Activated CD8-positive, alpha-beta memory T cell treated with anti-CD3 and anti-CD28 coated beads for 4 hours (primary cell): ENCODE results near the gene CDK14.

Experiments
- DNase-seq, 2 donors: peaks; one replicate each; pipeline ENCODE4 v3.0.0-alpha.2; 2020; ENCODE audit warnings: low read depth in 2 of 2

The CDK14 gene

DNA sequence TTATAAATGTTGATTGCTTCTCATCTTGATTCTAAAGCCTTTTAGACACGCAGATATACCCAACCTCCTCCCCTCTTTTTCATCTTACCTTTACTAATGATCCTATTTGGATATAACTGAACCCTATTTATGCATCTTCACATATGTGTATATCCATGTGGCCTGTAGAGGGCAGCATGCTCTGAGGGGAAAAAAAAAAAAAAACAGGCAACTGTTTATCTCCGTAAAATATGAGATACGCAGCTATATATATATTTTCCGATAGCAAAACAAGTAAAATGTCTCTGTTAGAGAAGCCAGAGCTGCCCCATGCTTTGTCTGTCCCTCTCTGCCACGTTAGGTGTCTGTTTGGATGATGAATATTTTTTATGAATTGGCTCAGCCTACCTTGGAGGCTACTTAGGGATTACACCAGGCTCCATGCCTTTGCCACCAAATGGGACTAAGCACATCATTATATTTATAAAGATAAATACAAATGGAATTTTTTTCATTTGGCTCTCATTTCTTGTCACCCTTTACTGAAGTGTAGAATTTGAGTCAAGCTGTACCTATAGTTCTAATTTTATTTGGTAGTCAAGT lies 493.4 kb downstream of the CDK14 start:
- no peak for DNase-seq

DNA sequence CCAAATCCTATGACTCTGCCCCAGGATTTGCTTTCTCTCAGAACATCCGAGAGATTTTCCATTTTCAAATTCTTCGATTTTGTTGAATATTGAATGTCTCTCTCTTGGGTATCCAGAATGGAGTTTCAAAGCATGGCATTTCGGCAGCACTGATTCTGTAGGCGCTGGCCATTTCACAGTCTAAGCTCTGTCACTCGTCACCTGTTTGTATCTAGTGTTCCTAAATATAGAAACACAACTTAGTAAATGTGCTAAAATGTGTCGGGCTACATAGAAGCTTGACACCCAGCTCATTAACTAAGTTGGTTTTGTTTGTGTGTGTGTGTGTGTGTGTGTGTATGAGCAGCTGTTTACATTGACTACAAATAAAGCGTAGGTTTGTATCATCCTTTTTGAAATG lies 494.6 kb downstream of the CDK14 start:
- no peak for DNase-seq

DNA sequence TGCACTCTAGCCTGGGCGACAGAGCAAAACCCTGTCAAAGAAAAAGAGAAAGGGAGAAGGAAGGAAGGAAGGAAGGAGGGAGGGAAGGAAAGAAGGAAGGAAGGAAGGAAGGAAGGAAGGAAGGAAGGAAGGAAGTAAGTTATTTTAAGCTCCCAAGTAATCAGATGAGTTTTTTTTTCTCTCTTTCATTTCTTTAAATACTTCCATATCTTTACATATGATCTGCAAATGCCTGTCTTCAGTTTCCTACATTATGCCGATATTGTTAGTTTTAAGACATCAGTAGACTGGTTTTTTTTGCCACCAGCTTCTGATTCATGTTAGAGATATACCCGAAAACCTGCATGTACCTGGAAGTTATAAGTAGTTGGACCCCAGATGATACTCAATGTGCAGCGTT lies 495.5 kb downstream of the CDK14 start:
- DNase-seq = no peak

DNA sequence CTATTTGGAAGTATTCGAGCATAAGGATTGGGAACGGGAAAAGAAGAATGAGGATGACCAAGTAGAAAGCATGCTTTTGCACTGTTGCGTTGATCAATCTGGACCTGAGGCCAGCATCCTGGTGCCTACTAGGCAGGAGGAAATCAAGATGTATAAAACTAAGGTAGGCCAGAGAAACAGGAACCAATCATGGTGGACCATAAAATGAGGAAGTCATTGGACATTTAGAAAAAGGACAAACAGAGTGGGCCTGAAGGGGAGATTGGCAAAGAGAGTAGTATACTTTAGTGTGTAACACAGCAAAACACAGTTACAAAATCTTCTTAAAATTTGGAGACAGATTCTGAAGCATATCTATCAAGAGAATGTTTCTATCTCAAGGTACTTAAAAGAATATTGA lies 497.1 kb downstream of the CDK14 start:
- no peak for DNase-seq

DNA sequence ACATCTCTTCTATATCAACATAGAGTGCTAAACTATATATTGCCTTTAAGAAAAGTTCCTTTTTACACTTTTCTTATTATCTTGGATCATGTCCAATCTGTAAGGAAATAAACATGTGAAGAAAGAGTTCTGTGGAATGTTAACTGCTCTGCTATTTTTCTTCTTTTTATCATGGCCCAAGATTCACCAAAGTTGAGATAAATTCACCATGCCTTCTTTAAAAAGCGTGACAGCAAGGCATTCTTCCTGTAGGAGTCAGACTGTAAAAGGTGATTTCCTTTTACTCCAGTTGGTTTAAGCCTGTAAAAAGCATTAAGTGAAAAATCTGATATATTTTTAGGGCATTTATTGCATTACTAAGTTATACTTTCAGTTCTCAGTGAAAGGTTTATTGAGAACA lies 502.4 kb downstream of the CDK14 start:
- no peak for DNase-seq

DNA sequence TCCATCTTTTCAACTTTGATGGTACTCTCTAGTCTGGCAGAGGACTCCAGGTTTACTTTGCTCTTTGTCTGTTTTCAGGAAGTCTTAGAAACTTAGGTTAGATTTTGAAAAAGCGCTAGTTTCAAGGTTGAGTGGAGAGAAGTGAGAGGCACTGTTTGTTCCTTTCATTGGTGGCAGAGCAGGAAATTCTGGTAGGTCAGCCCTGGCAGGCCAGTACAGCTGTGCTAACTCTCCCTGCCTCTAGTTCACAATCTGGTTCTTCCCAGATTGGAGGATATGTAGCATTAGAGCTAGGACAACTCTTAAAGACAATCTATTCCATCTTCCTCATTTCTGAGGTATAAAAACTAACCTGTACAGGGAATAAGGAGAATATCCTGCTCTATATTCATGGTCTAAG lies 507.2 kb downstream of the CDK14 start:
- no peak for DNase-seq

DNA sequence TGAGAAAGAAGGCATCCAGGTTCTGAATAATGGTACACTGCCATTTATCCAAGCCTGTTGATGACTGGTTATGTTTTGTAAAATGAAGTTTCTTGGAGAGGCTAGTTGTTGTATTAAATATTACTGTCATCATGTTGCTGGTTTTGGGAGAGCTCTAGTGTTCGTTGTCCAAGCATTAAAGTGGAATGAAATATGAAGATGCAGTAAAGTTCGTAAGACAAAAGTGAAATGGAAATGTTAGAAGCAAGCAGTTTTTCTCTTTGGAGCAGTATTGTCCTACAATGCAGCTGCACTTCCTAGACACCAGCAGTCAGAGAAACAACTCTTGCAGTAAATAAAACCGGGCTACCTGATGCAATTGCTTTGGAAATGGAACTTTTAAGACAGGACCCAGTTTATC lies 511.3 kb downstream of the CDK14 start:
- DNase-seq = no peak

DNA sequence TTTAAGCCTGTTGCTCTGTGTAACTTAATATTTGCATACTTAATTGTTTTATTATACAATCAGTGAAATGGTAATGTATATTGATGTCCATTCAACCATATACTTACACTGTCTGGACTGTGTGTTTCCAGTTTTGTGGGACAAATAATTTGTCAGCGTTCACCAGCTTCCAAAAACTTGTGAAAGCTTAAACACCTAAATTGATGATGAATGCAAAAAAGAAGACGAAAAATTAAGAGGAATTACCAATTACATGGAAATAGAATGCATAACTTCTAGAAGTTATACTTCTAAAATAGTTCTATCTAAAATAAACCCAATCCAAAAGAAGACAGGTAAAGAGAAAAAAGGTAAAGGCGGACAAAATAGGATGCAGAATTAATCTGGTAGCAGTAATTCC lies 513.1 kb downstream of the CDK14 start:
- no peak for DNase-seq

DNA sequence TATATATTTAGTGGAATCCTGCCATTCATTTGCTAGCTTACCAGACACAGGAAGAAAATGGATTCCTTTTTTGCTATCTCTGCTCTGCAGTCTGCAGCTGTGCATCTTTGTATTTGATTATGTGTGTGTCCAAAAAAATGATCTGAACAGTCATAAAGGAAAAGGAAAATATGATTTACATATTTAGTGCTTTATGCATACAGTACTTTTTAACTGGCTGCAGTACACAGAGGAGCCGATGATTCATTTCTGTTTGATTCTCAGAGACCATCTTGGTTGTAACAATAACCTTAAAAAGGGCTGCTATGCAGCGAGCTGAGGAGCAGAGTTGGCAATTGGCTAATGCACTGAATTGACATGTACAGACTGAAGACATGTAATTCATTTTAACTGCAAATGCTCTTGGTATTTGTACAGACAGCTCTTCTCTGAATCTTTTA lies 516.8 kb downstream of the CDK14 start:
- no peak for DNase-seq

DNA sequence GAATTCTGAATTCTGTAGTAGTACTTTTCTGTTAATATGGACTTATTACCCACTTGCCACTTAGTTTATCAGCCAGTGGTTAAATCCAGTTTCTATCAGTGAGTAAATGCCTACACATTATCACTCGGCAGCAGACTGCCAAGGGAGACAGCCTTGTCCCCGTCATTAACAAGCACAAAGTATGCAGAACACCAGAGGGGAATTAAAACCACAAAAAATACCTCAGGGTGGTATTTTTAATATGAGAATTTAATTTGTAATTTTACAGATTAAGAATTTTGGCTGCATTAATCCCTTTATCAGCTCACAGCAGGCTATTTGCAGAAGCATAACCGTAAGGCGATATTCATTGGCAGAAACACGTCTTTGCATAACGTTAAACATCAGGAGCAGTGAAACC lies 518.1 kb downstream of the CDK14 start:
- DNase-seq = no peak

DNA sequence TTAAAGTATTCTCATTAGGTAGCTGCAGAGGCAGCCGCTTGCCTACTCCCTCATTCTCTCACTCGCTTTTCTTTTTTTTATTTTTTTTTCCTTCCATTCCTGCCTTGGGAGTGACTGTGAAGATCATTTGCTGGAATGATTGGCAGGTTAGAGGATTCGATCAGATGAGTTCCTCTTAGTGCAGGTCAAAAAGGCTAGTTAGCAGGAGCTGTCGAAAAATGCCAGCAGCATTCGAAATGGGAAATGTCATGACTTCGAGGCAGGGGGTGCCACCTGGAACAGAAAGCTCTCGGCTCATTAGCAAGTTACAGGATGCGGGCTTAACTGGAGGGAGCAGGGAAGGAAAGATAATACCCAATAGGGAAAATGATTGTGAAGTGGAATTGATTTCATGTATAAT lies 530.6 kb downstream of the CDK14 start:
- DNase-seq = no peak

DNA sequence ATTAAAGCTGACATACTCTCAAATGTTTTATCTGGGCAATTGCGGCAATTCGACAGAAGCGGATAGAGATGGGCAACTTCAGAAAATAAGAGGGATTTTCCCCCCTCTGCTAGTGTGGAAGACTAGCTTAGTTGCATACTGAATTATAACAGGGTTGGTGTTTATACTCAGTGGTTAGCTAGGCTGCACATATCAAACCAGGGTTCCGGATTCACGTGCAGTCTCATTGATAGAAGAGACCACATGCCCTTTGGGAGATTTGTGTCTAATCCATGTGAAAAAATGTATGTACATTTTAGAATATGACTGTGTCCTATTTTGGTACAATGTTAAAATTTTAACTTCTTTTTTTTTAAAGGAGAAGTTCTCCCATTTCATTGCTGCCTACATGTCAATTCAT lies 531.2 kb downstream of the CDK14 start:
- DNase-seq = no peak

DNA sequence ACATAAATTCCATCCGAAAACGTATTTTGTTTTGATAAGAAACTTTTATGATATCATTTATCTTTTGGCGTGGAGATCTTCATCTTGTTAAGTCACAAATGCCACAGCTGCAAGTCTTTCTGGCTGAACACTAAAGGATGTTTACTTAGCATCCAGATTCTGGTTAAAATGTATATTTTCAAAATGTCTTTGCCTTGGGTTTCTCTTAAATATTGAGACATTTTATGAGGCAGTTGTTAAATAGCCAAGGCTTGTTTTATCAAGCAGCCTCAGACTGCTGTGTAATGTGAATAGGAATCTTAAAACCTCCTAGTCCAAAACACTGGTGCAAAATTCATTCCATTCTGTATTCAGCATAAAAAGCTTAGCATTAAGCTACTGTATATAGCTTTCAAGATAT lies 531.8 kb downstream of the CDK14 start:
- no peak for DNase-seq

DNA sequence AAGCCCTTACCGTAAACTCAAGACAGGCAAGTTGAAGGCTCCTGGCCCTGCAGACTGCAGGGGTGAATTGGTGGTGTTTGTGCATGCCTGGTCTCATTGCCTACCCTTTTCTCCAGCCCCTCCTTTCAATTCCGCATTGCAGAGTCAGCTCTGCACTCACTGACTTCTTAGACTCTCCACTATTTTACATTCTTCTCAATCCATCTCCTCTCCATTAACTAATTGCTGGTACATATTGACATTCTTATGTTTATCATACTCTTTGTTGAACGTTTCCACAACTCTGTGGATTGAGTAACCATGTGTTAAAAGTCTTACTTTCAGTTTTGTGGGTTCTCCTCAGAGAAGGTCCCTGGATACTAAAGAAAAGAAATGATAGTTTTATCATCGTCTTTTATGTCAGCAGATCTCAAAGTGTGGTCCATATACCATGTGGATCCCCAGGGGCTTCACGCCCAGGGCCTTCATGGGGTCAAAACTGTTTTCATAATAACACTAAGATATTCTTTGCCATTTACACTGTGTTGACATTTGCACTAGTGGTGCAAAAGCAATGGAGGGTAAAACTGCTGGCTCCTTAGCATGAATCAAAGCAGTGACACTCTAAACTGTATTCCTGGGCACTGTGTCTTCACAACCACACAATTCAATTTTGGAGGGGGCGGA lies 532.7 kb downstream of the CDK14 start:
- DNase-seq = no peak

DNA sequence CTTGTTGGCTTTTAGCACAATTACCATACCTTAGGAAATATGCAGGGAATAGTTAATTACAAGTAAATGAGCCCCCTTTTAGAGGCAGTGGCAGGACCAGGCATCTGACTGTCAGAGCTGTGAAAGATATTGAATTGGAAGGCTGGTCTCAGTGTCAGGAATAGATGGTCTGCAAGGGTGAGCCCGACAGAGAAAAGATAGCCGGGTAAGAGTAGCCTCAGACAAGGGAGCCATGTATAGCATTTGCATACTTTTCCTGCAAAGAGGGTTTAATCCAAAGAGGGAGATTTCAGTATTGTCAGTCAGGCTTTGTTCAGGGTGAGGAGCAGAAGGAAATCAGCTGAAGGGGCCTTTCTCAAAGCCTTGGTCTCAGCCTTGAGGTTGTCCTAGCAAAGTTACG lies 539.2 kb downstream of the CDK14 start:
- DNase-seq = no peak

DNA sequence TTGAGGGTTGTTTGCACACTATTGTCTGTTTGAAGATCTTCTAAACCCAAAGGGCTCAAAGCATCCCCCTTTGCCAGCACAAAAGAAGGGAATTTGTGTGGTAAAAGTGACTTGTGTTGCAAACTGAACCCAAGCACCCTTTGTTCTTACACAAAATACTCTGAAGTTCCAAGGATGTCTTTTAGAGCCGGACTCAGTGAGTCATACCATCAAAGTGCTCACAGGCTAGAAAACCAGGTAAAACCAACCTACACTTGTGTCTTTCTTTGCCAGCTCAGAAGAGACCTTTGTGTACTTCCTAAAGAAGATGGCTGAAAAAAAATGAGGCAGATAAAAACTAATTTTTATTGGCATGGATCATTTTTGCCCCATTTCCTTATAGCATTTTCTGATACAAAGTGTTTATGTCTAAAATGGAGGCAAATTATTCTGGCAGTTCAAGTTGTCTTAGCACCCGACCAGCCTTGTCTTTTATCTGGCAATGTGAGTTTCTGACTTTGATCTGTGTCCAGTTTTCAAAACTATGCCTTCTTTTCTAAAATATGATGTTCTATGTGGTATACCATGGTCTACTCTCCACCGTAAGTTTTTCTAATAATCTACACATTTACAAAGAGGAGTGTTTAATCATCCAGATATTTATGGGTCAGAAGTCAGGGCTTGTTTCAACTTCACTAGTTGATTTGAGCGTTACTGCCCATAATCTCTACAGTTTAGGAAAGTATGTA lies 539.7 kb downstream of the CDK14 start:
- DNase-seq = no peak

DNA sequence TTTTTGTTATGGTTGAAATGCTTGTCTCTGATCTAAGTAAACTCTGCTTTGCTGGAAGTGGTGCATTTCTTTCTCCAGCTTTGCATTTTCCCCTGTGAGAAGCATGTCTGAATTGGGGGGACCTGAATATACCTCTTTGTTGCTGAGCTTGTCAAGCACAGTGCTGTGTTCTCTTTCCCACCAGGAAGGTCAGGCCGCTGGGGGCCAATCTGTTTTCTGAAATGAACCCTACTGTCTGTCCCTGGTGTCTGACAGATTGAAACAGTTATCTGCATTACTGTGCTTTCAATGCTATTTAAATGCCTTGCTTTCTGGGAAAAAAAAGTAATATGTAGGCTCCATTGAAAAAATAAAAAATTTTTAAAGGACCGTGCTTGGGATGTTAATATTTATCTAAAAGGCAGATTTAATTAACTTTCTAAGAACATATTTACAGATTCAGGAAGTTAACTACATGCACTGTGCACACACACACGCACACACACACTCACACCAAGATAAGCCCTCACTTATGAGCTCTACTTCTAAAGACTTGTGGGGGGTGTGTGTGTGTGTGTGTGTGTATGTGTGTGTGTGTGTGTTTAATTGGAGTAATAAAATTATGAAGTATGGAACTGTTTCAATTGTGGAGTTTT lies 541.1 kb downstream of the CDK14 start:
- no peak for DNase-seq

DNA sequence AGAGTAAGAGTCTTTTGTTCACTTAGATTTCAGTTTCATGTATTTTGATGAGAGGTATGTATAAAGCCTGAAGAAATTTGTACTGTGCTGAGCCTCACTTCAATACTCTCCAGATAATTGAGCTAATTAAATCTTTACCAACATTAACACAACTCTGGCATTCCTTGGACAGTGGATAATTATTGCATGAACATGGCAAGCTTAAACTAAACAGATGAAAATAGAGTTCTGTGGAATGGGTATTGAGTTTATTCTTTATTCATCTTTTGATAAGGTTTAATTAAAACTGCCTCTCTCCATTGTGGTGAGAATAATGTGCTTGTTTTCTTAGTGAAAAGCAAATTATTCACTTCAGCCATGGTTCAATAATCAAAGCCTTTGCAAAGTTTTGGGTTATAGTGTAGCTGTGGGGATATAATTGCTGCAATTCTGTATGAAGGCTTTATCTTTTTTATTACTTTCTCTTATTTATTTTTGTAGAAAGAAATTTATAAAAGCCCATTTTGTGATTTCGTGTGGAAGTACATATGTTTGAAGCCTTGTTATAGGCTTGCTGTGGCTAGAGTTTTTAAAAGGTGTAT lies 541.8 kb downstream of the CDK14 start:
- no peak for DNase-seq

DNA sequence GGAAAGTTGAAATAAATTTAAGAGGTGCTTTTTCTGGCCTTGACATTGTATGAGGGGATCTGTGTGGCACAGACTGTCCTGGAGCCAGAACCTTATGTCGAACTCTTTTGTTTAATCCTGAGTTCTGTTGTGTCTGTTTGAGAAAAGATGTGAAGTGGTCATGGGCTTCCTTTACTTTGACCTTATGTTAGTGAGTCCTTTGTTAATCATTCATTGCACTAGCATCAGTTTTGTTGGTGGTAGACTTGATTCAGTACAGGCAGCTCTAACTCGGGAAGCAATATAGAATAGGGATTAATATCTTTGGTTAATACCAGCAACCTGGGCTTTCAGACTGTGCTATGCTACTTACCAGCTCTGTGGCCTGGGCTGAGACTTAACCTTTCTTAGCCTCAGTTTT lies 544.2 kb downstream of the CDK14 start:
- DNase-seq = no peak

DNA sequence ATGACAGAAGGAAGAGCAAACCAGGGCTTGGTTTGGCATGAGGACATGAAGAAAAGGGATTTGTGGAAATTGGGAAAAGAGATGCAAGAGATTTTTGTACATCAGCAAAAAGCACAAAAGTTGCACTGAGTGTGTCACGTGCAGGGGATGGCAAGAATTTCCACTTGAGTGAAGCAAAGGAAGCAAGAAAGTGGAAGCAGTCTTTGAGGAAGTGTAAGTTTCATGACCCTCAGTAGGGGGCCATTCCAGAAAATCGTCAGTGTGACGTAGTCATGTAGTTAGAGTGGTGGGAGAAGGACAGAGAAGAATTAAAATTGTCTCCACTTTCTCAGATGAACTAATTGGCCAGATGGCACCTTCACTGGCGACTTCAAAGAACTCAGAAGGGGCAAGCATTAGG lies 544.9 kb downstream of the CDK14 start:
- no peak for DNase-seq

DNA sequence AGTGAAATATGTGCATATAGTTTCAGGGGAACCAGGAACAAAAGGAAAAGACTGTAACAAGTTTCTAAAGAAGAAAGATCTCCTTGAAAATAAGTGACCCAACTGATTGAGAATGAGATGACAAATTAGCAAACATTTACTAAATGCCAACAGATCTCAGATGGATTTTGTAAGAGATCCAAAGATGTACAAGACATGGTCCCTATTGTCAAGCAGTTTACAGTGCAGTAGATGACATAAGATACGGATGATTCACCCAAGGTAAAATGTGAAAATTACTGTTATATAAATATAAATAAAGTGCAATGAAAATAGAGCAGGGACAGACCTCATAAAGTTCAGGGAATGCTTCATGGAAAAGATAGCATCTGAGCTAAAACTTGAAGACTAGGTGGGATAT lies 546.6 kb downstream of the CDK14 start:
- no peak for DNase-seq
